HepG2 (cell line): ENCODE results near the gene PPP1CA. TPM values are rescaled to one million over a fixed set of nuclear protein-coding genes. Genes with fewer than 3 reads are reported as not detected.

ENCODE experiments used
- ASH2L ChIP-seq: fragments of 300-600, 200-600 bp; sonication (generic); IDR thresholded peaks from 2 replicates; pipeline ENCODE4 v1.7.0; 2017; ENCODE audit warnings: low read depth, mild to moderate bottlenecking, moderate library complexity, mixed read lengths, low read length; ENCODE audit not compliant: insufficient read length
- CHCHD3 ChIP-seq: sonication (generic); formaldehyde crosslinking; IDR thresholded peaks from 2 replicates; pipeline ENCODE4 v1.8.0; 2022; ENCODE audit warnings: mild to moderate bottlenecking, missing genetic modification reagents, moderate library complexity
- HMG20B ChIP-seq: conservative IDR thresholded peaks from 2 replicates; pipeline ENCODE4 v1.6.1; 2016; ENCODE audit warnings: missing genetic modification reagents, missing compliant biosample characterization
- KDM1A ChIP-seq: IDR thresholded peaks from 2 replicates; pipeline ENCODE4 v1.6.1; 2016; ENCODE audit warnings: missing compliant biosample characterization
- MXI1 ChIP-seq: IDR thresholded peaks from 3 replicates; pipeline ENCODE4 v1.6.1; 2012; ENCODE audit warnings: low read depth, low read length, inconsistent platforms, borderline replicate concordance
- NCOA5 ChIP-seq: sonication (generic); formaldehyde crosslinking; IDR thresholded peaks from 2 replicates; pipeline ENCODE4 v1.4.0; 2020; ENCODE audit warnings: missing genetic modification reagents
- NR2C2 ChIP-seq: sonication (generic); formaldehyde crosslinking; IDR thresholded peaks from 2 replicates; pipeline ENCODE4 v1.4.0; 2020; ENCODE audit warnings: missing genetic modification reagents, mild to moderate bottlenecking, moderate library complexity, borderline replicate concordance
- POLR2G ChIP-seq: fragments of 200-400 bp; formaldehyde crosslinking; IDR thresholded peaks from 2 replicates; pipeline ENCODE4 v1.6.1; 2018; ENCODE audit warnings: mild to moderate bottlenecking, low read depth, low read length, moderate library complexity
- SIN3B ChIP-seq: fragments of 150-350 bp; IDR thresholded peaks from 2 replicates; pipeline ENCODE4 v1.6.1; 2014; ENCODE audit warnings: low read length
- SKI ChIP-seq: fragments of 450-650 bp; IDR thresholded peaks from one replicate; pipeline ENCODE4 v1.6.1; 2018; ENCODE audit warnings: mild to moderate bottlenecking; ENCODE audit not compliant: partially characterized antibody
- STAT6 ChIP-seq: sonication (generic); formaldehyde crosslinking; IDR thresholded peaks from 2 replicates; pipeline ENCODE4 v1.4.0; 2020; ENCODE audit warnings: missing genetic modification reagents, mild to moderate bottlenecking, borderline replicate concordance
- ZBTB33 ChIP-seq: sonication (generic); formaldehyde crosslinking; IDR thresholded peaks from 2 replicates; pipeline ENCODE4 v1.4.0; 2020; ENCODE audit warnings: missing genetic modification reagents
- ZNF501 ChIP-seq: sonication (generic); formaldehyde crosslinking; IDR thresholded peaks from 2 replicates; pipeline ENCODE4 v1.5.1; 2020; ENCODE audit warnings: mild to moderate bottlenecking, moderate library complexity, missing genetic modification reagents
- ZNF703 ChIP-seq: sonication (generic); formaldehyde crosslinking; IDR thresholded peaks from 2 replicates; pipeline ENCODE4 v1.5.1; 2020; ENCODE audit warnings: missing genetic modification reagents, mild to moderate bottlenecking, moderate library complexity, borderline replicate concordance
- ZNF713 ChIP-seq: sonication (generic); formaldehyde crosslinking; IDR thresholded peaks from 2 replicates; pipeline ENCODE4 v1.4.0; 2020; ENCODE audit warnings: mild to moderate bottlenecking, missing genetic modification reagents
- ZSCAN22 ChIP-seq: sonication (generic); formaldehyde crosslinking; IDR thresholded peaks from 2 replicates; pipeline ENCODE4 v1.4.0; 2020; ENCODE audit warnings: mild to moderate bottlenecking, missing genetic modification reagents
- polyA plus RNA-seq, 8 experiments: library from polyadenylated mRNA; depleted of rRNA in 3 of 8; stranded (reverse) in 7 of 8; unstranded in 1 of 8; fragments of >200 nt; fragmentation: Illumina TruSeq in 4 of 8; extraction: Trizol in 4 of 8; gene quantifications; 2 replicates each; pipeline versions ENCODE4 v1.2.1 to v1.2.3, GENCODE V29; 2011 to 2016; ENCODE audit warnings: low read depth in 4 of 8, missing spikeins in 1 of 8, mixed read lengths in 1 of 8; ENCODE audit not compliant: insufficient read depth in 1 of 8
- total RNA-seq, 5 experiments: library from RNA; depleted of rRNA; stranded (reverse); fragments of >200 nt; fragmentation: Illumina TruSeq; extraction: Trizol; gene quantifications; 2 replicates each; pipeline ENCODE4 v1.2.3, GENCODE V29; 2016; ENCODE audit warnings: low read depth in 1 of 5
- TF ChIP-seq, protein P1 (sequence below): sonication (generic); formaldehyde crosslinking; IDR thresholded peaks from 2 replicates; pipeline ENCODE4 v1.5.1; 2020; ENCODE audit warnings: missing genetic modification reagents, mild to moderate bottlenecking, borderline replicate concordance

Gene PPP1CA
- total and polyA plus RNA-seq, 2 of the 13 experiments (the other 11 are each of a cell fraction or from before 2014, with no cell fraction given): 149 to 170 TPM

- TF ChIP-seq STAT6 (no peak), HMG20B (CRISPR knock-in tag) (no peak), ZNF713 (no peak), NCOA5 (CRISPR knock-in tag) (no peak), MXI1 (no peak), SIN3B (no peak), CHCHD3 (no peak), ZBTB33 (CRISPR knock-in tag) (no peak), ASH2L (no peak), ZNF501 (CRISPR knock-in tag) (0 out of 2 replicates have a peak, but pooled peaks have one; percentile 19), ZSCAN22 (CRISPR knock-in tag) (no peak), POLR2G (no peak), SKI (no peak), KDM1A (CRISPR knock-in tag) (no peak), ZNF703 (CRISPR knock-in tag) (no peak), NR2C2 (CRISPR knock-in tag) (no peak)
- TF ChIP-seq, protein P1, sequence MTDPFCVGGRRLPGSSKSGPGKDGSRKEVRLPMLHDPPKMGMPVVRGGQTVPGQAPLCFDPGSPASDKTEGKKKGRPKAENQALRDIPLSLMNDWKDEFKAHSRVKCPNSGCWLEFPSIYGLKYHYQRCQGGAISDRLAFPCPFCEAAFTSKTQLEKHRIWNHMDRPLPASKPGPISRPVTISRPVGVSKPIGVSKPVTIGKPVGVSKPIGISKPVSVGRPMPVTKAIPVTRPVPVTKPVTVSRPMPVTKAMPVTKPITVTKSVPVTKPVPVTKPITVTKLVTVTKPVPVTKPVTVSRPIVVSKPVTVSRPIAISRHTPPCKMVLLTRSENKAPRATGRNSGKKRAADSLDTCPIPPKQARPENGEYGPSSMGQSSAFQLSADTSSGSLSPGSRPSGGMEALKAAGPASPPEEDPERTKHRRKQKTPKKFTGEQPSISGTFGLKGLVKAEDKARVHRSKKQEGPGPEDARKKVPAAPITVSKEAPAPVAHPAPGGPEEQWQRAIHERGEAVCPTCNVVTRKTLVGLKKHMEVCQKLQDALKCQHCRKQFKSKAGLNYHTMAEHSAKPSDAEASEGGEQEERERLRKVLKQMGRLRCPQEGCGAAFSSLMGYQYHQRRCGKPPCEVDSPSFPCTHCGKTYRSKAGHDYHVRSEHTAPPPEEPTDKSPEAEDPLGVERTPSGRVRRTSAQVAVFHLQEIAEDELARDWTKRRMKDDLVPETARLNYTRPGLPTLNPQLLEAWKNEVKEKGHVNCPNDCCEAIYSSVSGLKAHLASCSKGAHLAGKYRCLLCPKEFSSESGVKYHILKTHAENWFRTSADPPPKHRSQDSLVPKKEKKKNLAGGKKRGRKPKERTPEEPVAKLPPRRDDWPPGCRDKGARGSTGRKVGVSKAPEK (CRISPR knock-in tag): no peak
Measured at GRCh38 chr11:67373648-67374570, 27.7 kb downstream of the PPP1CA start (continued).
